Measurements from ENCODE around the gene ENSA.

GRCh38 chr1:150606463-150607142 is 22.8 kb downstream of the ENSA start:
- TF ChIP-seq CTCF (IDR thresholded peaks at IDR 0.05) (no peak), HMGXB4 (CRISPR knock-in tag; IDR thresholded peaks at IDR 0.05; ENCODE audit: borderline replicate concordance) (no peak), HDAC2 (IDR thresholded peaks at IDR 0.05) (no peak), RARB (CRISPR knock-in tag; IDR thresholded peaks at IDR 0.05) (no peak), JUNB (IDR thresholded peaks at IDR 0.05) (no peak), JUN (IDR thresholded peaks at IDR 0.05) (no peak), RCOR1 (IDR thresholded peaks at IDR 0.05; ENCODE audit: low read depth, low read length) (no peak), CHD2 (IDR thresholded peaks at IDR 0.05; ENCODE audit: low read length, partially characterized antibody) (no peak), USF2 (IDR thresholded peaks at IDR 0.05) (no peak), RNF2 (IDR thresholded peaks at IDR 0.05; ENCODE audit: borderline replicate concordance, low read depth) (no peak), NR3C1 (IDR thresholded peaks at IDR 0.05) (no peak), EHF (CRISPR knock-in tag; IDR thresholded peaks at IDR 0.05) (no peak), GATA3 (IDR thresholded peaks at IDR 0.05; ENCODE audit: borderline replicate concordance) (no peak)

All from A549 (cell line).